DND-41 (cell line): ENCODE results near the gene RNLS.

Experiments used
- CTCF ChIP-seq: IDR thresholded peaks from 2 replicates; pipeline ENCODE4 v1.5.1; 2012; ENCODE audit warnings: borderline replicate concordance, low read length, moderate library complexity, mild to moderate bottlenecking; ENCODE audit not compliant: poor library complexity, severe bottlenecking; ENCODE audit errors: extremely low read depth
- EZH2 ChIP-seq: IDR thresholded peaks from 3 replicates; pipeline ENCODE4 v1.6.1; 2012; ENCODE audit warnings: borderline replicate concordance, low read depth, mild to moderate bottlenecking, moderate library complexity, low read length, inconsistent platforms; ENCODE audit not compliant: severe bottlenecking

GRCh38 chr10:88261152-88261551 is 322.0 kb downstream of the RNLS start:
- no peak for TF ChIP-seq EZH2
- no peak for TF ChIP-seq CTCF
